NCI-H2029 treated with DMSO at 0.1 percent for 48 hours (cell line): ENCODE measurements around the gene SHC2.
"Not testable (repeated sequence)": the region's sequence is repeated elsewhere in the genome, so short reads cannot be mapped to it uniquely, and the experiment has no call there.

ENCODE experiments used
- DNase-seq: peaks from one replicate; lab custom pipeline; 2025; lab: John Stamatoyannopoulos, UW

Gene SHC2

GRCh38 chr19:423691-424466 is 37.0 kb downstream of the SHC2 start:
- DNase-seq: no peak

- not testable (repeated sequence) for DNase-seq
Observed at GRCh38 chr19:422917-423226, 38.0 kb downstream of the SHC2 start.

- no peak for DNase-seq
Observed at GRCh38 chr19:422213-422916, 38.5 kb downstream of the SHC2 start.

GRCh38 chr19:419721-420515 is 40.9 kb downstream of the SHC2 start:
- DNase-seq: no peak

GRCh38 chr19:418761-419671 is 41.8 kb downstream of the SHC2 start:
- no peak for DNase-seq

- no peak for DNase-seq
Observed at GRCh38 chr19:416416-416815, 44.4 kb downstream of the SHC2 start.

GRCh38 chr19:415292-415691 is 45.5 kb downstream of the SHC2 start:
- DNase-seq: no peak

GRCh38 chr19:413756-414420 is 46.9 kb downstream of the SHC2 start:
- DNase-seq: no peak

GRCh38 chr19:412356-413355 is 48.2 kb downstream of the SHC2 start:
- no peak for DNase-seq

GRCh38 chr19:411723-412355 is 49.0 kb downstream of the SHC2 start:
- no peak for DNase-seq

- not testable (repeated sequence) for DNase-seq
Observed at GRCh38 chr19:411121-411722, 49.6 kb downstream of the SHC2 start.

- DNase-seq: no peak
Observed at GRCh38 chr19:410243-410781, 50.5 kb downstream of the SHC2 start.

GRCh38 chr19:409516-410242 is 51.2 kb downstream of the SHC2 start:
- no peak for DNase-seq

- DNase-seq: no peak
Observed at GRCh38 chr19:408902-409515, 51.8 kb downstream of the SHC2 start, which contains the start of gene C2CD4C. C2CD4C (minus strand) TSS chr19:409147; CDS start chr19:408361, 786 bp downstream.

GRCh38 chr19:408441-408901 is 52.4 kb downstream of the SHC2 start:
- no peak for DNase-seq

GRCh38 chr19:407511-408440 is 53.1 kb downstream of the SHC2 start:
- DNase-seq: no peak
